Measurements from ENCODE around the gene NAV2.

- TF ChIP-seq, protein P1, sequence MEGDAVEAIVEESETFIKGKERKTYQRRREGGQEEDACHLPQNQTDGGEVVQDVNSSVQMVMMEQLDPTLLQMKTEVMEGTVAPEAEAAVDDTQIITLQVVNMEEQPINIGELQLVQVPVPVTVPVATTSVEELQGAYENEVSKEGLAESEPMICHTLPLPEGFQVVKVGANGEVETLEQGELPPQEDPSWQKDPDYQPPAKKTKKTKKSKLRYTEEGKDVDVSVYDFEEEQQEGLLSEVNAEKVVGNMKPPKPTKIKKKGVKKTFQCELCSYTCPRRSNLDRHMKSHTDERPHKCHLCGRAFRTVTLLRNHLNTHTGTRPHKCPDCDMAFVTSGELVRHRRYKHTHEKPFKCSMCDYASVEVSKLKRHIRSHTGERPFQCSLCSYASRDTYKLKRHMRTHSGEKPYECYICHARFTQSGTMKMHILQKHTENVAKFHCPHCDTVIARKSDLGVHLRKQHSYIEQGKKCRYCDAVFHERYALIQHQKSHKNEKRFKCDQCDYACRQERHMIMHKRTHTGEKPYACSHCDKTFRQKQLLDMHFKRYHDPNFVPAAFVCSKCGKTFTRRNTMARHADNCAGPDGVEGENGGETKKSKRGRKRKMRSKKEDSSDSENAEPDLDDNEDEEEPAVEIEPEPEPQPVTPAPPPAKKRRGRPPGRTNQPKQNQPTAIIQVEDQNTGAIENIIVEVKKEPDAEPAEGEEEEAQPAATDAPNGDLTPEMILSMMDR (conservative IDR thresholded peaks at IDR 0.05): no peak
- TF ChIP-seq EZH2 (IDR thresholded peaks at IDR 0.05; ENCODE audit: low read depth): no peak
Observed at GRCh38 chr11:20081336-20081735, 368.7 kb downstream of the NAV2 start.

Measured in PC-9 (cell line).